GM23248 (cell line): ENCODE measurements around the gene SYT2. TPM values are rescaled to one million over a fixed set of nuclear protein-coding genes. Genes with fewer than 3 reads are reported as not detected.
"Not testable (repeated sequence)": the region's sequence is repeated elsewhere in the genome, so short reads cannot be mapped to it uniquely, and the experiment has no call there.

Experiments
- DNase-seq: peaks from one replicate; pipeline ENCODE4 v3.0.0-alpha.2; 2015
- H2AFZ ChIP-seq: fragments of 200-600 bp; sonication (generic); 2 replicates; pipeline ENCODE4 v1.6.1; 2016; ENCODE audit warnings: antibody characterized with exemption
- H3F3A ChIP-seq: fragments of 200-600 bp; sonication (generic); 2 replicates; pipeline ENCODE4 v1.6.1; 2016; ENCODE audit warnings: mild to moderate bottlenecking, antibody characterized with exemption, mixed run types; ENCODE audit not compliant: insufficient read depth
- H3K27ac ChIP-seq: fragments of 200-600 bp; sonication (generic); 2 replicates; pipeline ENCODE4 v1.5.1; 2016; ENCODE audit warnings: mild to moderate bottlenecking
- H3K27me3 ChIP-seq: fragments of 200-600 bp; sonication (generic); replicated peaks from 2 replicates; pipeline ENCODE4 v1.6.1; 2016; ENCODE audit warnings: mild to moderate bottlenecking; ENCODE audit not compliant: insufficient read depth
- H3K36me3 ChIP-seq: fragments of 200-600 bp; sonication (generic); 2 replicates; pipeline ENCODE4 v1.6.1; 2016; ENCODE audit warnings: low read depth, mild to moderate bottlenecking
- H3K4me1 ChIP-seq: fragments of 200-600 bp; sonication (generic); 2 replicates; pipeline ENCODE4 v1.6.1; 2016; ENCODE audit warnings: mild to moderate bottlenecking; ENCODE audit not compliant: insufficient read depth
- H3K4me2 ChIP-seq: fragments of 200-600 bp; sonication (generic); one replicate; pipeline ENCODE4 v1.6.1; 2016; ENCODE audit warnings: mild to moderate bottlenecking; ENCODE audit not compliant: unreplicated experiment
- H3K4me3 ChIP-seq: fragments of 200-600 bp; sonication (generic); 2 replicates; pipeline ENCODE4 v1.5.1; 2016; ENCODE audit warnings: mild to moderate bottlenecking
- H3K79me2 ChIP-seq: fragments of 200-600 bp; sonication (generic); 2 replicates; pipeline ENCODE4 v1.6.1; 2016; ENCODE audit warnings: mild to moderate bottlenecking; ENCODE audit not compliant: insufficient read depth
- H3K9ac ChIP-seq: fragments of 200-600 bp; sonication (generic); 2 replicates; pipeline ENCODE4 v1.6.1; 2016; ENCODE audit warnings: mild to moderate bottlenecking
- H3K9me2 ChIP-seq: fragments of 200-600 bp; sonication (generic); 2 replicates; pipeline ENCODE4 v1.6.1; 2016; ENCODE audit warnings: mixed run types, mild to moderate bottlenecking, moderate library complexity; ENCODE audit not compliant: insufficient read depth
- H3K9me3 ChIP-seq: fragments of 200-600 bp; sonication (generic); one replicate; pipeline ENCODE4 v1.6.1; 2017; ENCODE audit warnings: low read depth
- H4K20me1 ChIP-seq: fragments of 200-600 bp; sonication (generic); 2 replicates; pipeline ENCODE4 v1.6.0; 2016; ENCODE audit not compliant: insufficient read depth
- EZH2 ChIP-seq: fragments of 200-600 bp; sonication (generic); IDR thresholded peaks from 2 replicates; pipeline ENCODE4 v1.6.1; 2018; ENCODE audit warnings: antibody characterized with exemption, mild to moderate bottlenecking; ENCODE audit not compliant: insufficient read depth, poor library complexity, severe bottlenecking
- EZH2phosphoT487 ChIP-seq: fragments of 200-600 bp; sonication (generic); IDR thresholded peaks from 2 replicates; pipeline ENCODE4 v1.6.1; 2018; ENCODE audit warnings: antibody characterized with exemption, moderate library complexity, mild to moderate bottlenecking, low read depth; ENCODE audit not compliant: insufficient read depth
- WGBS, 2 experiments: methylation state at CpG; one replicate each; pipeline ENCODE4 v1.1.6; 2015 to 2017; ENCODE audit warnings: low lambda C conversion rate in 2 of 2, low coverage in 1 of 2; ENCODE audit errors: missing lambda C conversion rate in 2 of 2; 5-methylcytosine and 5-hydroxymethylcytosine counted together
- in situ Hi-C: fragments of 300-500 bp; cut with MboI; formaldehyde crosslinking; loops from 2 replicates; pipeline ENCODE4 v1.15.0; 2020
- polyA plus RNA-seq: library from polyadenylated mRNA; unstranded; fragments of >200 nt; fragmentation: Nextera tagmentation; extraction: Ambion mirVana; gene quantifications from 2 replicates; pipeline ENCODE4 v1.2.1, GENCODE V29; 2016
- total RNA-seq: library from RNA; depleted of rRNA; stranded (reverse); fragments of >200 nt; shearing (Covaris generic); gene quantifications from 2 replicates; pipeline ENCODE4 v1.2.3, GENCODE V29; 2014

The SYT2 gene
- total and polyA plus RNA-seq, 2 experiments from 2014 or later: 0.05 TPM; not detected in 1

DNA sequence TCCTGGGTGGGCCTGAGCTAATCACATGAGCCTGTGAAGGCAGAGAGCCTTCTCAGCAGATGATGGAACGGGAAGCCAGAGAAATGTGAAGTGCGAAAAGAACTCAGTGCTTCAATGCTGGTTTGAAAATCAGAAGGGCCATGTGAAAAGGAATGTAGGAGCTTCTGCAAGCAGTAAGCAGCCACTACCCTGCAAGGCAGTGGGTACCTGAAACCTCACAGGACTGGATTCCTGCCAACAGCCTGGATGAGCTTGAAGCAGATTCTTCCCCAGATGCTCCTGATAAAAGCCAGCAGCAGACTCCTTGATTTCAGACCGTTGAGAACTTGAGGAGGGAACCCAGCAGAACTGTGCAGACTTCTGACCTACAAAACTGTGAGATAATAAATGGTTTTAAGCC is 158.6 kb downstream of the SYT2 start:
- no peak for DNase-seq
- Histone ChIP-seq H3K4me3 (no peak overlapping the region), H3K36me3 (no peaks in the 10 kb centered on the region), H4K20me1 (no peaks in the 10 kb centered on the region), H3K79me2 (no peaks in the 10 kb centered on the region), H3K4me2 (no peak overlapping the region), H3K9me2 (no peaks in the 10 kb centered on the region), H3K27ac (no peak overlapping the region), H3K4me1 (peaks cover 8% of the 10 kb centered on the region; the same call in 1 of the 2 replicates), H3F3A (peaks cover 11% of the 10 kb centered on the region; the same call in 1 of the 2 replicates), H3K27me3 (no peaks in the 10 kb centered on the region), H2AFZ (no peak overlapping the region), H3K9me3 (no peaks in the 10 kb centered on the region), H3K9ac (no peak overlapping the region)
- WGBS, 2 experiments: 50 to 52% methylated on average over 3 of the region's 3 CpGs
- no peak for TF ChIP-seq EZH2phosphoT487
- no peak for TF ChIP-seq EZH2
- in situ Hi-C loops: no loop called here

DNA sequence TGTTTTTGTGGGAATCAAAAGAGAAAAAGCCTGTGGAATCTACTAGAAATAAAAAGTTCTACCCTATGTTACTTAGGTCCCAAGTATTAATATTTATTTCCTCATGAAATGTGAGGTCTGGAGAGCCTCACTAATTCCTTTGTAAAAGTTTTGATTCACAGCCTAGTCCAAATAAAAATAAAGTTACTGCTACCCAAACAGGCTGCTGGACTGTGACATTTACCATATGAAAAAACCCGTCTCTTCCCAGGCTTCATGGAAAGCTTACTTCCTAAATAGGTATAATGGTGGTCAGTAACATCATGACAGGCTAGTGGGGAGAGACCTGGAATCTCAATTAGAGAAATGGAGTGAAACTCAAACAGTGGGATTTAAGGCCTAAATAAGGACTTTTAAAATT is 160.2 kb downstream of the SYT2 start:
- H3K27ac ChIP-seq, H3K27me3 ChIP-seq, DNase-seq, H3K4me3 ChIP-seq, H3K9ac ChIP-seq, H3K79me2 ChIP-seq, H3K9me2 ChIP-seq, H3K4me2 ChIP-seq, H4K20me1 ChIP-seq, H2AFZ ChIP-seq, H3K36me3 ChIP-seq, H3K4me1 ChIP-seq, H3K9me3 ChIP-seq, in situ Hi-C loops: not testable (repeated sequence)
- peaks cover 11% of the 10 kb centered on the region; the same call in 1 of the 2 replicates for H3F3A ChIP-seq
- 95 to 100% methylated on average over 1 of the region's 1 CpG for WGBS, 2 experiments

- no peak overlapping the region for H3K4me3 ChIP-seq
- H4K20me1 ChIP-seq: no peaks in the 10 kb centered on the region
- H3K9ac ChIP-seq: no peak overlapping the region
- no peaks in the 10 kb centered on the region for H3K27me3 ChIP-seq
- H3F3A ChIP-seq: no peaks in the 10 kb centered on the region
- H2AFZ ChIP-seq: no peak overlapping the region
- in situ Hi-C loops: no loop called here
- H3K9me2 ChIP-seq: no peaks in the 10 kb centered on the region
- H3K4me2 ChIP-seq: no peak overlapping the region
- TF ChIP-seq EZH2: no peak
- no peak for TF ChIP-seq EZH2phosphoT487
- no peaks in the 10 kb centered on the region for H3K79me2 ChIP-seq
- peaks cover 6% of the 10 kb centered on the region for H3K4me1 ChIP-seq
- no peak overlapping the region for H3K27ac ChIP-seq
- no peak for DNase-seq
- H3K36me3 ChIP-seq: no peaks in the 10 kb centered on the region
- H3K9me3 ChIP-seq: no peaks in the 10 kb centered on the region
These were observed 163.0 kb downstream of the SYT2 start for GRCh38 chr1:202547215-202547614.

- H3K36me3 ChIP-seq, H3K9me2 ChIP-seq, H3F3A ChIP-seq, H3K79me2 ChIP-seq, H3K4me2 ChIP-seq, H2AFZ ChIP-seq, DNase-seq, H3K4me3 ChIP-seq, H3K9ac ChIP-seq, H3K27ac ChIP-seq, H3K27me3 ChIP-seq, in situ Hi-C loops, H3K4me1 ChIP-seq, H3K9me3 ChIP-seq, H4K20me1 ChIP-seq: not testable (repeated sequence)
- WGBS, 2 experiments: 77 to 85% methylated on average over 3 of the region's 3 CpGs
These were observed 163.5 kb downstream of the SYT2 start for GRCh38 chr1:202546796-202547195.

GRCh38 chr1:202546377-202546776 is 163.9 kb downstream of the SYT2 start:
- H2AFZ ChIP-seq, H3K9ac ChIP-seq, H3K79me2 ChIP-seq, H3K4me3 ChIP-seq, H3K9me2 ChIP-seq, H3K4me2 ChIP-seq, H4K20me1 ChIP-seq, H3K27ac ChIP-seq, H3F3A ChIP-seq, H3K27me3 ChIP-seq, H3K4me1 ChIP-seq, H3K9me3 ChIP-seq, DNase-seq, H3K36me3 ChIP-seq, in situ Hi-C loops: not testable (repeated sequence)
- 36 to 38% methylated on average over 3 of the region's 3 CpGs for WGBS, 2 experiments

- H3K4me3 ChIP-seq, in situ Hi-C loops, H3K9me3 ChIP-seq, H3K9ac ChIP-seq, H2AFZ ChIP-seq, H3F3A ChIP-seq, H4K20me1 ChIP-seq, H3K27ac ChIP-seq, H3K79me2 ChIP-seq, H3K4me1 ChIP-seq, H3K9me2 ChIP-seq, H3K4me2 ChIP-seq, DNase-seq, H3K27me3 ChIP-seq, H3K36me3 ChIP-seq: not testable (repeated sequence)
- WGBS, 2 experiments: 56 to 58% methylated on average over 3 of the region's 3 CpGs
These were observed 164.5 kb downstream of the SYT2 start for GRCh38 chr1:202545647-202546303.

GRCh38 chr1:202544766-202545449 is 165.3 kb downstream of the SYT2 start:
- DNase-seq, H3K9me3 ChIP-seq, H3K36me3 ChIP-seq, H3F3A ChIP-seq, H3K27ac ChIP-seq, H4K20me1 ChIP-seq, H3K9ac ChIP-seq, H3K4me2 ChIP-seq, H3K9me2 ChIP-seq, H3K4me3 ChIP-seq, in situ Hi-C loops, H3K79me2 ChIP-seq, H3K27me3 ChIP-seq, H2AFZ ChIP-seq: not testable (repeated sequence)
- H3K4me1 ChIP-seq: peaks cover 16% of the 10 kb centered on the region
- 55 to 56% methylated on average over 6 of the region's 6 CpGs for WGBS, 2 experiments
